AG10803 (cell line): ENCODE data around the gene PFKFB4.

Experiments
- DNase-seq: peaks from one replicate; pipeline ENCODE4 v3.0.0; 2010; ENCODE audit warnings: low read depth
- H3K4me3 ChIP-seq: 2 replicates; pipeline ENCODE4 v1.5.1; 2011; ENCODE audit warnings: mild to moderate bottlenecking, low read length, control low read depth
- CTCF ChIP-seq: conservative IDR thresholded peaks from 2 replicates; pipeline ENCODE4 v1.5.1; 2011; ENCODE audit warnings: mild to moderate bottlenecking, low read length, control low read depth, inconsistent platforms

The PFKFB4 gene

GRCh38 chr3:48560648-48561018 is 4.0 kb upstream of the PFKFB4 start:
- TF ChIP-seq CTCF, result no peak
- no peak for DNase-seq
- H3K4me3 ChIP-seq, result peak overlapping the region; percentile 5

GRCh38 chr3:48558493-48559134 is 2.0 kb upstream of the PFKFB4 start:
- no peak for TF ChIP-seq CTCF
- H3K4me3 ChIP-seq, result no peak overlapping the region
- DNase-seq, result no peak

GRCh38 chr3:48555949-48556795 is 431 bp downstream of the PFKFB4 start:
- H3K4me3 ChIP-seq, result peak overlapping the region; percentile 75
- DNase-seq, result no peak
- TF ChIP-seq CTCF, result no peak

GRCh38 chr3:48555231-48555948 is 1.2 kb downstream of the PFKFB4 start:
- TF ChIP-seq CTCF, result no peak
- no peak for DNase-seq
- H3K4me3 ChIP-seq, result no peak overlapping the region

- DNase-seq, result no peak
- H3K4me3 ChIP-seq, result no peak overlapping the region
- no peak for TF ChIP-seq CTCF
Observed at GRCh38 chr3:48553886-48554845, 2.4 kb downstream of the PFKFB4 start.

GRCh38 chr3:48553361-48553760 is 3.2 kb downstream of the PFKFB4 start:
- no peak for TF ChIP-seq CTCF
- no peak overlapping the region for H3K4me3 ChIP-seq
- no peak for DNase-seq
